Stimulated activated CD4-positive, alpha-beta T cell treated with anti-CD3 and anti-CD28 coated beads, Interleukin-2, amount 100 ng/mL, for 24 hours (primary cell): ENCODE measurements around the gene URI1.

Source experiments
- DNase-seq, 2 donors: peaks; one replicate each; pipeline ENCODE4 v3.0.0-alpha.2; 2020

Gene URI1

DNA sequence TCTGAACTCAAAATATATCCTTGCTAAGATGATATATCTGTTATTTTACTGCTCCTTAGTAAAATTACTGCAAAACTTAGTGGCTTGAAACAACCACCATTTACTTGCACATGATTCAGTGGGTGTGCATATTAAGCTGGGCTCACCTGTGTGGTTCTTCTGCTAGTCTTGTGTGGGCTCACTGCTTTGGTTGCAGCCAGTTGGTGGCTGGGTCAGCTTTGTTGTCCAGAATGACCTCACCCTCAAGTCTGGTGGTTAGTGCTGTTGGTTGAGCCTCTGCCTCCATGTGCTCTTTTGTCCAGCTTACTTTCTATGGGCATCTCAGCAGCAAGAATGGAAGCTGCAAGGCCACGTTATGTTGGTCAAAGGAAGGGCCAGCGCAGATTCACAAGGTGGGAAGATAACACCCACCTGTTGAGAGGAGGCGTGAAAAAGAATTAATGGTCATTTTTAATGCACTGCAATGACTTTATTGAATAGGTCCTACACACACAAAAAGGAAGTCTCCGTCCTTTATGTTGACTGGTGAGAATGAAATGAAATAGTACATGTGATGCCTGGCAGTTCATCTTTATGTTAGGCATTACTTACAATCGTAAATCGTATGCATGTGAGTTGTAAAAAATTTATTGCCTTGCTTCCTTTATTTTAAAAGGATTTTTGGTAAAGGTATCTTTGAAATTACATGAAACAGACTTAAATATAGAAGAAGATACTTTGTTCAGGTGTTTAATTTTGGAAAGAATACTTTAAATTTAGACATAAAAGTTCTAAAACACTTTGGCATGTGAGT is 34.3 kb downstream of the URI1 start:
- DNase-seq: no peak

DNA sequence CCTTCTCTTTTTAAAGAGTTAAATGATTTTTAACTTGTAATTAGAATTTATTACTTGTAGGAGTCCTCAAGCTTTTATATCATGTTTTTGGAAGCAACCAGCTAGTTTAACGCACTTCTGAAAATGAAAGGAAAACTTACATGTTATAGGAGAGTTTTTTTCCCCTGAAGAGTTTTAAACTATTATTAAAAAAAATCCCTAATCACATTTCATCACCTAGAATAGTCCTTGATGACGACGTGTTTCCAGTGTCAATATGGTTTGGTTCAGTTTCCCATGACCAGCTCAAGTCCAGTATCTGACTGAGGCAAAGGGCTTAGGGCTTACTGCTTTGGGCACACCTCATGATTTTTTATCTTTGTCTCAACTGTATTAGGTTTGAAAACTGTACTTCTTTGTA is 36.0 kb downstream of the URI1 start:
- DNase-seq: no peak

DNA sequence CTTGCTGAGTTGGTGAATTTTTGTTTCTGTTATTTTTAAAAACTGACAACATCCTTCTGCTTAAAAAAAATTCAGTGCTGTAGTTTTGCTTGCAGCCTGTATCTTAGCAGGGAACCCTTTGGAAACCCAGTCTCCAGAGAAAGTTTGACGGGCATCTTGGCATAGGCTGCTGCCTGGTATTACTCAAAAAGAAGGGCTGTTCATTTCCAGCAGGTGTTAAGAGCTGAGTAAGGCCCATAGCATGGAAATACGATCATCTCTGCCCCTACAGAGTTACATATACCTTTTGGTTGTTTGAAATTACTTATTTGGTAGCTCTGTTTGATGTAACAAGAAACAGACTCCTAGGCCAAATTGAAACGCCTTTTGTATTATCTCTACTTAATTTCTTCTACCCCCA is 41.5 kb downstream of the URI1 start:
- DNase-seq: no peak

DNA sequence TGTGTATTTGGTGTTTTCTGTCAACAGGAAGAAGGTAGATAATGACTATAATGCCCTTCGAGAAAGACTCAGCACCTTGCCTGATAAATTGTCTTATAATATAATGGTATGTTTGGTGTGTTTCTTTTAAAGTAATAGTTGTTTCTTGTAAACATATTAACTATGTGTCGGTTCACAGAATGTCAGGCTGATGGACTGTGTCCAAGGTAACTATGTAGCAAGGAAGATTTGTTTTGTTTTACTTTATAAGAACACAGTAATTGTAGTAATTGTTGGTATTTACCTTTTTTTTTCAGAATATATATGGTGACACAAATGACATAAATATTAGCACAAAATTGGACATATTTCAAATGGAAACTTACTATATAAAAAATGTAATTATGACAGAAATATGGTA is 43.2 kb downstream of the URI1 start:
- no peak for DNase-seq

DNA sequence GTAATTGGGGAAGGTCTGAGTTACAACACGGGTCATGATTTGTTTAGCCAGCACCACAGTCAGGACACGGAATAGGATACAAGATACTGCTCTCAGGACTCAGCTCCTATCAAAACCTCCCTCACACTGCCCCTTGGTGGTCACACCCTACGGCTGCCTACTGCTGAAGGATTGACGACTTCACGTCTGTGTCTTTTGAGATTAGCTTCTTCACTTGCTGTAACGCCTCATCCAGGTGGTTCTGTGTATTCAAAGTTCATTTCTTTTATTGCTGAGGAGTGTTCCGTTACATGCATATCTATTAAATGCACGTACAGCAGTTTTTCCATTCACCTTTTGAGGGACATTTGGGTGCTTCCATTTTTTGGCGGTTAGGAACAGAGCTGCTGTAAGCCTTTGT is 46.3 kb downstream of the URI1 start:
- DNase-seq: no peak

DNA sequence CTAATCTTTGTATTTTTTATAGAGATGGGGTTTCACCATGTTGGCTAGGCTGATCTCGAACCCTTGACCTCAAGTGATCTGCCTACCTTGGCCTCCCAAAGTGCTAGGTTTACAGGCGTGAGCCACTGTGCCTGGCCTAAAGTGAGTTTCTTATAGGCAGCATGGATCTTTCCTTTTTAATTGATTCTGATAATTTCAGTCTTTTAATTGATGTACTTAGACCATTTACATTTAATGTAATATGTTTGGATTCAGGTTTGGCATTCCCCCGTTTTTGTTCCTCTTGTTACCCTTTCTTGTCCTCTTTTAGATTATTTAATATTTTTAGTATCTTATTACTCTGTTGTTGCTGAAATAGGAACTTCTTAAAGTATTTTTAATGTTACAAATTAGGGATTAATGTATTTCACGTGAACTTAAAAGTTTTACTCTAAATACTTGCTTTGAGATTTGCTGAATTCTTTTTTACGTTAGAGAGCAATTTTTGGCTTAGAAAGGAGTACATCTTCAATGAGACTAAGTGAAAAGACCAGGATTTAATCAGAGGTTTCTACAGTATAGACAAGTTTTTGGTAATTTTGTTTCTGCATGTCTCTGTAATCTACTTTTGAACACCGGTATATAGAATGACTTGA is 50.3 kb downstream of the URI1 start:
- DNase-seq: no peak

DNA sequence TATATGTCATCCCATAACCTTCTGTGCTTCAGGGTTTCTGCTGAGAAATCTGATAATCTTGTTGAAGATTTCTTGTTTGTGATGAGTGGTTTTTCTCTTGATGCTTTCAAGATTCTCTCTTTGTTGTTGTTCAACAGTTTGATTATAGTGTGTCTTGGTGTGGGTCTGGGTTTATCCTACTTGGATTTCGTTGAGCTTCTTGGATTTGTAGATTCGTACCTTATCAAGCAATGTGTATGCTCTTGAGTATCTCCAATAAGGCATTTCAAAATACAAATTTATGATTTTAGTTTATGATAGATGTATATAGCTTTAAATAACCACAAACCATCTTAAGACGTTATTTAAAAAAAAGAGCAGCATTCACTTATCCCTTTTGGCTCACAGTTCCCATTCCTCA is 57.5 kb downstream of the URI1 start:
- no peak for DNase-seq

DNA sequence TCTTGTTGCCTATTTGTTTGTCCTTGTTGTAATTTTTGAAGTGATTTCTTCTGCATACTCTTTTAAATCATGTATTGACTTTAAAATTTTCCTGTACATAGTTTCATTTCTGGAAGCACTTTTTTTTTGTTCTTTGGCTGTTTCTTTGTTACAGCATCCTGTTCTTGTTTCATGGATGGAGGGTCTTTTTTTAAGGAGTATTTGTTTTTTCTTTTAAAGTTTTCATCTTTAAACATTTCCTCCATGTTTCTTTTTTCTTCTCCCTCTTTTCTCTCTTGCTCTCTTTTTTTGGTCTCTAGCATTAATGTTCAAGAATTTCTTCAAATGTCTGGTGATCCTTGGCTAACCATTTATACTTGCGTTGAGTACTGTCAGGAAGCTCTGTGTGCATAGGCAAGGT is 58.8 kb downstream of the URI1 start:
- DNase-seq: no peak

DNA sequence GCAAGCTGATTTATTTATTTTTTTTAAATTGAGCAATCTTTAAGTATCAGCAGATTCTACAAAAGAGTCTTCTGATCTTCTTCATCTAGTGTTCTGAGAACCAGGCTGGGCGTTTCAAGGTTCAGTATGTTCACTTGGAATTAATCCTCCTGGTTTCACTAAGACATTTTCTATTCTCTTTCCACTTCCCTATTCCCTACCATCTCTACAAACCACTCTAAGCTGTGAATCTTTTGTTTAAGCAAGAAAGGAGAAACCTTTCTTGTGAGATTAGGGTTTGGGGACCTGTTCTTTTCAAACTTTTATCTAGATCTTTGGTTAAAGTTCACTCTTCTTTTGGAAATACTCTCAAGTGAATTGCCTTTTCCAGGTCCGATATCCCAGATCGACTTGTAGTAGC is 59.3 kb downstream of the URI1 start:
- no peak for DNase-seq

DNA sequence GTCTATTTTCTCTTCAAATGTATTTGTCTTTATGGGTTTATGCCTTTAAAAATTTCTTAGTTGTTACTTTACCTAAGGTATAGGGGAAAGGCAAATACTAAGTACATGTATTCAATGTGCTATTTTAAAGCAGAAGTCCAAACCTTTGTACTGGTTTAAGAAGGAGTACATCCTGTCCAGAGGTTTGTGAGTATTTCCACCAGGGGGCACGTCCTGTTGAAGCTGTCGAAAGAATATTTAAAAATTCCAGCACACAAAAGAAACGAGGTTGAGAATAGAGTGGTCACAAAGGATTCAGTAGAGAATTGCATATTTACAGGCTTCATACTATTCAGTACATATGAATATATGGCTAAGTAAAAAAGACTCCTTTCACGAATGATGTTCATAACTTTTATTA is 59.8 kb downstream of the URI1 start:
- no peak for DNase-seq

DNA sequence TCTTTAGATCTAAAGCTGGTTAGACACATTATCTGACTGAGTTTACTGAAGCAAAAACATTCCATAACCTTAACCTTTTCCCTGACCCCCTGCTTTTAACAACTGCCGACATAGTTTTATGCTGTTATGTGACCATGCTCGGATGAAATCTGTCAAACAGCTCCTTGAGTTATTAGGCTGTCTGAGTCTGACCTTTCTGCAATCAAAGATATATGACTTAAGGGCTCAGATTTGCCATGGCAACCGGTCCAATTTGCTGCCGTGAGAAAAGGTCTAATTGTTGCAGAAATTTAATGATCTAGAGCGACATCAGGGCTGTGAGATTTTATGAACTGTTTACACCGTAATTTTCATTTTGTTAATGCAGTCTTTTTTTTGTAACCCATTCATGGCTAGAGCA is 61.8 kb downstream of the URI1 start:
- no peak for DNase-seq

DNA sequence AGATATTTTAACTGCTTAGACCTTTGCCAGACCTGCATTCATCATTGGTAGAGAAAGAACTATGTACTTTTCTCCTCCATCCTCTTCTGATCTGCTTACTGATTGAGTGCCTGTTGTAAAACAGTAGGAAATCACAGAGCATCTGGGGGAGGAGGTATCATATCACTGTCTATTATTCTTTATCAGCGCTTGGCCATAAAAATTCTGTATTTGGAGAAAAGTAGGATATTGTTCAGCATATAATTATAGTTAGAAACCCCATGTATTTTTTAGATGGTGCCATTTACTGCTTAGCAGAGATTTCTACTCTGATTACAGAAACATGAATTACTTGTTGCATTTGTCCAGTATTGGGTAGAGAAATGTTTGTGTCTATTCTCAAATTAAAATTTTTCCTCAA is 62.4 kb downstream of the URI1 start:
- no peak for DNase-seq

DNA sequence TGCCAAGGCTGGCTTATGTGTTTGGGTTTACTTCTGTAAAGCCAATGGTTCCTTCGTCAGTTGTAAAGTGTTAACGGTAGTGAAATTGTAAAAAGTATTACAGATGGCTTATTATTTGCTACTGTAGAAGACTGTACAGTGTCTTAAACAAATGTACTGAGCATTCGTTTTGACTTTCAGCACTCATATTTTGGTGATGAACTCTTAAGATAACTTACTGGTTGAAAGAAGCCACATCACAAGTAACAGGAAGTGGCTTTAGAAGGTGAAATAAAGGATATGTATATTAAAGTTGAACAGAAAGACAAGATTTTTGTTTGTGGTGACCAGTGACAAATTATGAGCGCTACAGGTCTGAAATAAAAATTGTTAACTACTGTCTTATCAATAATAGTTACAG is 64.2 kb downstream of the URI1 start:
- DNase-seq: no peak

DNA sequence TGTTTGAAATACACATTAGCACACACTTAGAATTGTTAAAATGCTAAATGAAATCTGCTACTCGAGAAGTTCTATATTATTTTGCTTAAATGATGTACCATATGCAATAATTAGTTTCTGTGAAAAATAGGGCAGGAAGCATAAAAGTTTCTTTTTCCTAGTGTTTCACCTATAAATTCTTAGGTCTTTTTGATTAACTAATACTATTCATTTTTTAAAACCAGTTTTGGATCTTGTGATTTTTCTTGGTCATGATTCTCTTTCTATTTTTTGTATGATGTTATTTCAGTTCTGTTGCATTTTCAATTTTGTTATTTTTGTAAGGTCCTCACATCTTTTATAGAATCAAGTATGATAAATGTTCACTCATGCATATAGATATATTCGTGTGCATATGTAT is 66.1 kb downstream of the URI1 start:
- no peak for DNase-seq

DNA sequence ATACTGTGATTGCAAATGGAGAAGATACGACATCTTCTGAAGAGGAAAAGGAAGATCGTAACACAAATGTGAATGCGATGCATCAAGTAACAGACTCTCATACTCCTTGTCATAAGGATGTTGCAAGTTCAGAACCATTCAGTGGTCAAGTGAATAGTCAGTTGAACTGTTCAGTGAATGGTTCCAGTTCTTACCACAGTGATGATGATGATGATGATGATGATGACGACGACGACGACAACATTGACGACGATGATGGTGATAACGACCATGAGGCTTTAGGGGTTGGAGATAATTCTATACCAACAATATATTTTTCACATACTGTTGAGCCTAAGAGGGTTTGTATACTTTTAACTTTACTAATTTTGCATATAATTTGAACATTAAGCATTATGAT is 67.0 kb downstream of the URI1 start:
- DNase-seq: no peak

DNA sequence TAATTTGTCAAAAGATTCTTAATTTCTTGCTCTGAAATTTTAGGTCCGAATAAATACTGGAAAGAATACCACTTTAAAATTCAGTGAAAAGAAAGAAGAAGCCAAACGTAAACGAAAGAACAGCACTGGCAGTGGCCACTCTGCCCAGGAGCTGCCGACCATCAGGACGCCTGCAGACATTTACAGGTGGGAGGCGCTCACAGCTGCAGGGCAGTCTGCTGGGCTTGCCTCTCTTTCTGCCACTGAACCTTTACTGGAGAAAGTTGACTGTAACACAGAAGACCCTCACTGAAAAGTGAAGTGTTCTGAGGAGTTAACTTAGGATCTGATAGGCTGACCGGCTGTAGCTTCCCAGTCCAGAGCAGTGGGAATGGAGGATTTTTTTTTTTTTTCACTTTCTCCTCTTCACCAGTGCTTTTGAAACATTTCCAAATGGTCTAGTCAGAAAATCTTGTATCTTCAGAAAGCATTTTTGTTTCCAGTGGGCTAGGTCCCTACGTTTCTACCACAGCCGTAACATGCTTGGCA is 69.1 kb downstream of the URI1 start:
- DNase-seq: no peak

DNA sequence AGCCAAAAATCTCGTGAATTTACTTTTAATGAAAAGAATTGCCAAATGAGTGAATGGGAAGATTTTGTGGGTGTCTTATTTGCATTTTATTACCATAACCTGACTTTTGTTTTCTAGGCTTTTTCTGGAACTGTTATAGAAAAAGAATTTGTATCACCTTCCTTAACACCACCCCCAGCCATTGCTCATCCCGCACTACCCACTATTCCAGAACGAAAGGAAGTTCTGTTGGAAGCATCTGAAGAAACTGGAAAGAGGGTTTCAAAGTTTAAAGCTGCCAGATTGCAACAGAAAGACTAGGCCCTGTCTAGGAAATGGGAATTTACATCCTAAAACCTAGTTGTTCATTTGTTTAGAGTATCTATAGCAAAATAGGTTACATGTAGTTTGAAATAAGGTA is 72.7 kb downstream of the URI1 start:
- DNase-seq: no peak

DNA sequence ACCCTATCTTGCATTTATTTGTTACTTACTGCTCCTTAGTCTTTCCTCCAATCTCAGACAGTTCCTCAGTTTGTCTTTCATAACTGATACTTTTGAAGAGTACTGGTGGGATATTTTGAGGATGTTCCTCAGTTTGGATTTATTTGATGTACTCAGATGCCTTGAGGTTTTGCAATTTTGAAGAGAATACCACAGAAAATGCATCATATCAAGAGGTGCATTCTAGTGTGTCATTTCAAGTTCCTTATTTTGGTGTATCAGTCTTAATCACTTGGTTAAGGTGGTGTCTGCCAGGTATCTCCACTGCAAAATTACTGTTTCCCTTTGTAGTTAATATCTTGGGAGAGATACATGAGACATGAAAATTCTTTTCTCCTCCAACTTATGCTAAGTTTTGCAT is 75.1 kb downstream of the URI1 start:
- DNase-seq: no peak

DNA sequence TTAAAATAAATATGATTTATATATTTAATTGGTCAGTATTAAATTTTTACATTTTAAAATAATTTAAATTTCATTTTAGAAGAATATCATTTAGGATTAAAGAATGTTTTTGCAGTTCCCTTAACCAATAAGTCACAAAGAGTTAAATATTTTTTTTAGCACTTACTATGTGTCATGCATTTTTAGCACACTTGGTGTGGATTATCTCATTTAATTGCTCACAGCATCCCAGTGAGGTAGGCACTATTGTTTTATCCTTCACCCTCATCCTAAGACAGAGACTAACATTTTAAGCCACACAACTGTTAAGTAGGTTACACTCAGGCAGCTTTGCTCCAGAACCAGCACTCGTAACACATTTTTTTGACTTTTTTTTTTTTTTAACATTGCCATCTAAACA is 78.2 kb downstream of the URI1 start:
- no peak for DNase-seq

DNA sequence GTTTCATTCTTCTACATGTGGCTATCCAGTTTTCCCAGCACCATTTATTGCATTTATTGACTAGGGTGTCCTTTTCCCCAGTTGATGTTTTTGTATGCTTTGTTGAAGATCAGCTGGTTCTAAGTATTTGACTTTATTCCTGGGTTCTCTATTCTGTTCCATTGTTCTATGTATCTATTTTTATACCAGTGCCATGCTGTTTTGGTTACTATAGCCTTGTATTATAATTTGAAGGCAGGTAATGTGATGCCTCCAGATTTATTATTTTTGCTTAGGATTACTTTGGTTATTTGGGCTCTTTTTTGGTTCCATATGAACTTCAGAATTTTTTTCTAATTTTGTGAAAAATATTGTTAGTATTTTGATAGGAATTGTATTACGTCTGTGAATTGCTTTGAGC is 80.6 kb downstream of the URI1 start:
- no peak for DNase-seq

DNA sequence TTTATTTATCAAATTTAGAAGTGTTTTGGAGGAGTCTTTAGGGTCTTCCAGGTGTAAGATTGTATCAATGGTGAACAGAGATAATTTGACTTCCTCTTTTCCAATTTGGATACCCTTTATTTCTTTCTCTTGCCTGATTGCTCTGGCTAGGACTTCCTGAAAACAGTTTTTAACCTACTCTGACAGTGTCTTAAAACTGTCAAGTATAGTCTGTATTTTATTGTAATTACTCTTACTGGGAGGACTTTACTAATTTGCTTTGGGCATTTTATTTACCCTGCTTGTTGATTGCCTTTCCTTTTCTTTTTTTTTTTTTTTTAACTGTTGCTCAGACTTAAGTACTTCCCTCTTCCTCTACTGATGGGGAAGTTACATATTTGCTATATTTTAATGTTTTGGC is 81.3 kb downstream of the URI1 start:
- DNase-seq: no peak

DNA sequence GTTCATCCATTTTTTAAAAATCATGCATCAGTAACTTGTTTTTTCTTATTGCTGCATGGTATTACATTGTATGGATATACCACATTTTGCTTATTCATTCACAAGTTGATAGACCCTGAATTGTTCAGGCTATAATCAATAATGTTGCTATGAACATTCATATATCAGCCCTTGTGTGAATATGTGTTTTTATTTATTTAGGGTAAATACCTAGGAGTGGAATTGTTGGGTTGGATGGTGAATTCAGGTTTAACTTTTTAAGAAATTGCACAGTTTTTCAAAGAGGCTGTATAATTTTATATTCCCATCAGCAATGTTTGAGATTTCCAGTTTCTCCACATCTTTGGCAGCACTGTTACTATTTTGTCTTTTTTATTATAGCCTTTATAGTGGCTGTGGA is 82.1 kb downstream of the URI1 start:
- no peak for DNase-seq

DNA sequence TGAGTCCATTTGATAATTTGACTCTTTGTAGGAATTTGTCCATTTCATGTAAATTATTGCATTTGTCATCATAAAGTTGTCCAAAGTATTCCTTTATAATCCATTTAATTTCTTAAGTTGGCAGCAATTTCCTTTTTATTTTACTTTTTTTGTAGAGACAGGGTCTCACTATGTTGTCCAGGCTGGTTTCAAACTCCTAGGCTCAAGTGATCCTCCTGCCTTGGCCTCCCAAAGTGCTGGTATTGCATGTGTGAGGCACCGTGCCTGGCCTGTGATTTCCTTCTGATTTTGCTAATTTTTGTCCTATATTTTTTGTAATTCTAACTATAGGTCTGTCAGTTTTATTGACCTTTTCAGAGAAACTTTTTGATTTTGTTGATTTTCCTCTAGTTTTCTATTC is 84.9 kb downstream of the URI1 start:
- DNase-seq: no peak

DNA sequence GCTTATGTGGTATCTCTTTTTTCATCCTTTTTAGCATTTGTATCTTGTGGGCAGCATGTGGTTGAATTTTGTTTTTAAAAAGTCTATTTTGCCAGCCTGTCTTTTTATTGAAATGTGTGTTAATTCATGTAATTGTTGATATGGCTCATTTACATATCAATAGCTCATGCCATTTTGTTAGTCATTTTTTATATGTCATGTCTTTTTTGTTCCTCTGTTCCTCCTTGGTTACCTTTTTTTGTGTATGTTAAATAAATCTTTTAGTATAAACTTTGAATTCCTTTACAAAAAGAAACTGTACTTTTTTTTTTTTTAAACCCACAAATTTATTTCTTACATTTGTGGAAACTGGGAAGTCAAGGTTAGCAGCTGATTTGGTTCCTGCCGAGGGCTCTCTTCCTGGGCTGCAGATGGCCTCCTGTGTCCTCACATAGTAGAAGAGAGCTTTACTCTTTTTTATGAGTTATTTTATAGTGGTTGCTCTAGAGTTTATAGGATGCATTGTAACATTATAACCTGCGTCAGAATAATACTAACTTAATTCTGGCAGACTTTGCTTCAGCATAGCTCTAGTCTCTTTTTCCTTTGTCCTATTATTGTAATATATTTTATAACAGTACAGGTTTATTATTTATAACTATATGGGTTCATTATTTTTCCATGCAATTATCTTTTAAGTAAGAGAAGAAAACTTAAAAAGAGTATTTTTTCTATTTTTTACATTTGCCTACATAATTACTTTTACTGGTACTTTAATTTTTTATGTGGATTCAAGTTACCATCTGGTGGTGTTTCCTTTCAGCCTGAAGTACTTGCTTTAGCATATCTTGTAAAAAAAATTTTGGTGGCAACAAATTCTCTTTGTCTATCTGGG is 86.3 kb downstream of the URI1 start:
- no peak for DNase-seq
